ENCODE results near the gene SAG. TPM values are rescaled to one million over a fixed set of nuclear protein-coding genes. Genes with fewer than 3 reads are reported as not detected.

Gene SAG
- polyA plus RNA-seq, 1 donor from 2014 or later: not detected

DNA sequence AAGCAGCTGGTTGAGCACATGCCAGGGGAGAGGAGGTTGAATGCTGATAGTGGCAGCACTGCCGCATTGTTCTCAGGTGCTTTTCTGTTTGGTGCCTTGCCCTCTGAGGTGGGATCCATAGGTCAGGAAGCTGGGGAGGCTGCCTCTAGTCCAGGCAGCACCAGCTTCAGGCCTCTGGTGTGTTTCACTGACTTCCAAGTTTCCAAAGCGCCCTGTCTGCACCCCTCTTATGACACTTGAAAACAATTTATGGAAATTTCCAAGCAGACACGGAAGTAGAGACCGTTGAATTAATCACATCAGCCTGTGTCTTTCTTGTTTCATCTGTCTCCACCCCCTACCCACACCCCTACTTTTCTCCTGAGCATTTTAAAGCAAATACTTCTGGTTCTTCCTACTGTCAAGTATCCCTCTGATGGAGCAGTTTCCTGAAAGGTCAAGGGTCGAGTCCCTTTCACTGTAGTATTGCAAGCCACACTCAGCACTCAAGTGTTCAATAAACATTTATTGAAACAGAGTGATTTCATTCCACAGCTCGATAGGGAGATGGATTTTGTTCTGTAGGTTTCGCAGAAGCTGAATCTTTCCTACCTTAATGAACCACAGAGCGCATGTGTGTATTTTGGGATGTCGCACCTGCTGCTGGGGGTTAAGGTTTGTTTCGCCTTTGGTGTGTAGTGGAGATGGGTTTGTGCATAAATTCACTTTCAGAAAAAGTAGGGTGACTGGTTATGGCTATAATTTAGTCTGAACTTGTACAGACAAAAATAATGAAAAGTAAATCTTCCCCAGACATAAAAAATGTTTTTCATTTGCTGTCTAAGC, 68.1 kb downstream of the SAG start:
- Mint-ChIP-seq H3K4me1 (peaks cover 29 to 49% (median 47%) of the 10 kb centered on the region in 3 donors), H3K27ac (peak overlapping the region; percentile 46 to 89 (median 70)), H3K27me3 (peaks cover 1% of the 10 kb centered on the region), H3K4me3 (peak overlapping the region in 1 of 4 donors; percentile 54), H3K36me3 (peaks cover 7% of the 10 kb centered on the region), H3K9me3 (no peaks in the 10 kb centered on the region)

- H3K27me3 Mint-ChIP-seq: peaks cover 1% of the 10 kb centered on the region
- peaks cover 7% of the 10 kb centered on the region for H3K36me3 Mint-ChIP-seq
- no peaks in the 10 kb centered on the region for H3K9me3 Mint-ChIP-seq
- peaks cover 51 to 62% (median 60%) of the 10 kb centered on the region in 3 donors for H3K4me1 Mint-ChIP-seq
- peak overlapping the region in 3 of 4 donors; percentile 68 to 83 (median 78) for H3K4me3 Mint-ChIP-seq
- peak overlapping the region; percentile 61 to 96 (median 79) for H3K27ac Mint-ChIP-seq
Observed at GRCh38 chr2:233379034-233379433, 71.4 kb downstream of the SAG start.

- Mint-ChIP-seq H3K27ac (peak overlapping the region; percentile 61 to 96 (median 79)), H3K27me3 (peaks cover 1% of the 10 kb centered on the region), H3K36me3 (peaks cover 8% of the 10 kb centered on the region), H3K4me3 (peak overlapping the region in 2 of 4 donors; percentile 68 to 78), H3K9me3 (no peaks in the 10 kb centered on the region), H3K4me1 (peaks cover 55 to 66% (median 64%) of the 10 kb centered on the region in 3 donors)
Observed at GRCh38 chr2:233379441-233379840, 71.8 kb downstream of the SAG start.

GRCh38 chr2:233380132-233380895, 72.7 kb downstream of the SAG start:
- peaks cover 1% of the 10 kb centered on the region for H3K27me3 Mint-ChIP-seq
- no peaks in the 10 kb centered on the region for H3K9me3 Mint-ChIP-seq
- H3K4me1 Mint-ChIP-seq: peaks cover 61 to 72% (median 67%) of the 10 kb centered on the region in 3 donors
- H3K4me3 Mint-ChIP-seq: peak overlapping the region; percentile 39 to 89 (median 66)
- H3K36me3 Mint-ChIP-seq: peaks cover 8% of the 10 kb centered on the region
- H3K27ac Mint-ChIP-seq: peak overlapping the region; percentile 64 to 96 (median 79)

DNA sequence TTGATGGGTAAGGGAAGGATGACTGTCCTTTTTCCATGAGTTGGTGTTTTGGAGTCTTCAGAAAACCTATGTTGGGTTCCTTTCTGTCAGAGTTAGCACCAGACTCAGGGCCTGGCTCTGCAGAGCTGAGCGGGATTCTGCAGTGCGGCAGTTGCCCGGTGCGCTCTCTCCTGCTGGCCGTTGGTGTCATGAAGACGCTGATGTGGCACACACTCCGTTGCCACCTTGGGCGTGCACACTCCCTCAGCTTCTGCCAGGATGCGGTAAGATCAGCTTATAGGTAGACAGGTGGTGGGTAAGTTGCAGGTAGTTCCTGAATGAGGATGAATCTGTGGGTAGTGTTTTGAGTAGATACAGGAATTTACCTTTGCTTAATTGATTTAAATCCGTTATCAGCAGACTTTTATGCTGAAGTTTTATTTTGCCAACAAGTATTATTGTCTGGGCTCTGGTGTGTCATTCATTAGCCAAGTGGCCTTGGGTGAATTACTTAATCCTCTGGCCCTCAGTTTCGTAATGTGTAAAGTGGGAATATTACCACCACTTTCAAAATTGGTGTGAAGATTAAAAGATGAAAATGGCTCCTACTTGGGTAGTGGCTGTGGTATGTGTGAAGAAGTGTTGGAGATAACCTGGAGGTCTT, 73.5 kb downstream of the SAG start:
- H3K9me3 Mint-ChIP-seq: no peaks in the 10 kb centered on the region
- peak overlapping the region; percentile 9 to 97 (median 79) for H3K27ac Mint-ChIP-seq
- H3K27me3 Mint-ChIP-seq: peaks cover 1% of the 10 kb centered on the region
- H3K4me1 Mint-ChIP-seq: peaks cover 67 to 73% (median 68%) of the 10 kb centered on the region in 3 donors
- H3K36me3 Mint-ChIP-seq: peaks cover 8% of the 10 kb centered on the region
- H3K4me3 Mint-ChIP-seq: peak overlapping the region in 3 of 4 donors; percentile 39 to 89 (median 88)

DNA sequence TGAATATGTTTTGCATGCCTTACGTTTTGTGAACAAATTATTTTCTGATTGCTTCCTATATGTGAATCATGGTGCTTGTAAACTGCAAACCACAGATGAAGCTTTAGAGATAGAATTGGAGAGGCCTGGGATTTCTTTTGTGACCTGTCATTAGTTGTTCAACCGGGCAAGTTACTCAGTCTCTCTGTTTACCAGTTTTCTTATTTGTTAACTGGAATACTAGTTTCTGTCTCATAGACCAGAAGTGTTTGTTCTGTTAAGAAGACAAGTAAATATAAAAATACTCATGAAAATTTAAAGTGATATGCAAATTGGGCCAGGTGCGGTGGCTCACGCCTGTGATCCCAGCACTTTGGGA, 74.0 kb downstream of the SAG start:
- Mint-ChIP-seq H3K27ac (peak overlapping the region in 2 of 3 donors; percentile 79 to 97), H3K4me1 (peaks cover 70 to 75% (median 73%) of the 10 kb centered on the region in 3 donors), H3K4me3 (peak overlapping the region in 3 of 4 donors; percentile 39 to 89 (median 88)), H3K27me3 (peaks cover 1% of the 10 kb centered on the region), H3K36me3 (peaks cover 8% of the 10 kb centered on the region), H3K9me3 (no peaks in the 10 kb centered on the region)

- peaks cover 5% of the 10 kb centered on the region for H3K36me3 Mint-ChIP-seq
- H3K4me3 Mint-ChIP-seq: peak overlapping the region in 3 of 4 donors; percentile 30 to 89 (median 86)
- H3K27me3 Mint-ChIP-seq: peaks cover 1% of the 10 kb centered on the region
- H3K4me1 Mint-ChIP-seq: peaks cover 68 to 74% (median 73%) of the 10 kb centered on the region in 3 donors
- H3K9me3 Mint-ChIP-seq: no peaks in the 10 kb centered on the region
- peak overlapping the region in 2 of 3 donors; percentile 59 to 67 for H3K27ac Mint-ChIP-seq
Observed at GRCh38 chr2:233384015-233384414, 76.4 kb downstream of the SAG start.

GRCh38 chr2:233384811-233385488, 77.3 kb downstream of the SAG start:
- Mint-ChIP-seq H3K27ac (peak overlapping the region in 2 of 3 donors; percentile 81 to 94), H3K9me3 (no peaks in the 10 kb centered on the region)

DNA sequence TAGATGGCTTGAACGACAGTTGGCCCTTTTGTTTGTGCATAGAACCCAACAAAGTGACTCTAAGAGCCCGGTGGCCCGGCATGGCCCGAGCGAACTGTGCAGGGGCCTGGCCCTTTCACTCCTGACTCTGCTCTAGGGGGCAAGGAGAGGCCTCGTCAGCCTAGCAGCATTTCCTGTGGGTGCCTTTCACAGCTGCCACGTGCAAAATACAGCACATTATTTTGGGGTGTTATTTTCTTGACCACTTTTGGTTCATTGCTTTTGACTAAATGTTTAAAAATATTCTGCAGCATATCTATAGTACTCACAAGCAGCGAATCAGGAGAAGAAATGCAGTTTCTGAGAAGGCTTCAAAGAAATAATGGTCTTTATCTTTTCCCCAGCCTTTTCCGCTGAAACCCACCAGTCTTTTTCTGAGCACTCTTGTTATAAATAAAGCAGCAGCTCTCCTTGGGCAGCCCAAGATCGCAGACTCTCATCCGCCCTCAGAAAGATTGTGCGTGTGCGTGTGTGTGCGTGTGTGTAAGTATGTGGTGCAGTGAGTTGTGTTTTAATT, 78.0 kb downstream of the SAG start:
- Mint-ChIP-seq H3K27ac (peak overlapping the region; percentile 71 to 94 (median 81)), H3K4me1 (peaks cover 52 to 64% (median 61%) of the 10 kb centered on the region in 3 donors)

More at GRCh38 chr2:233384811-233385488, 77.3 kb downstream of the SAG start:
- peak overlapping the region; percentile 8 to 90 (median 70) for H3K4me3 Mint-ChIP-seq
- H3K27me3 Mint-ChIP-seq: no peaks in the 10 kb centered on the region
- peaks cover 59 to 70% (median 64%) of the 10 kb centered on the region in 3 donors for H3K4me1 Mint-ChIP-seq
- H3K36me3 Mint-ChIP-seq: peaks cover 7% of the 10 kb centered on the region

DNA sequence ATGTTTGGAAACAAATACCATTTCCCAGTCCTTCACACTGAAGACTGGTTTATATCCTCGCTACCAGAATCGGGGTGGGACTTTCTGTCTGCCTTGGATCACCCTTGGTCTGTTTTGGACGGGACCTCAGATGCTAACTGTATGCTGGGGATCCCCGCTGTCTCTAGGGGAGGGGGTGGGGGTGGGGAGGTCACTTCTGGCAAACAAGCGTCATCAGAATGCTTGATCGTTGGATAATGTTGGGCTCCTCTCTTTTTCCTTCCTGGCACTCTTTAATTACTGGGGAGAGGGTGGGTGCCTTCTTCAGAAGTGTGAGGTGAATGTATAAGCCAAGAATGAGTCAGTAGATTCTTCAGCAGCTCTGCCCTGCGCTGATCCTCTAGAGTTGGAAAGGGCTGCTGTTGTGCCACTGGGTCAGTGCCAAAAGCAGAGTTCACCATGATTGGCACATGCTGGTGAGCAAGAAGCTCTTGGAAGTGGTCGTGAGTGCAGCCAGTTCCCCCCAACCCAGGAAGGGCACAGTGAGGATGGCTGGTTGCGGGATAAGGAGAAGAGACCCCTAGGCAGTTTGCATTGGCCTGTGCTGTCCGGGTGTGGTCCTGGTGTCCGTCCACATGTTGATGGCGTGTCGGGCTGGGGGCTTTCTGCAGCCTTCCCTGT, 78.9 kb downstream of the SAG start:
- Mint-ChIP-seq H3K36me3 (peaks cover 4% of the 10 kb centered on the region), H3K4me3 (peak overlapping the region; percentile 50 to 90 (median 78)), H3K9me3 (no peaks in the 10 kb centered on the region), H3K27ac (peak overlapping the region; percentile 71 to 94 (median 81)), H3K27me3 (no peaks in the 10 kb centered on the region), H3K4me1 (peaks cover 47 to 54% (median 52%) of the 10 kb centered on the region in 3 donors)

More for the DNA sequence above, 78.0 kb downstream of the SAG start:
- Mint-ChIP-seq H3K36me3 (peaks cover 7% of the 10 kb centered on the region), H3K4me3 (peak overlapping the region; percentile 50 to 90 (median 78)), H3K9me3 (no peaks in the 10 kb centered on the region), H3K27me3 (no peaks in the 10 kb centered on the region)

DNA sequence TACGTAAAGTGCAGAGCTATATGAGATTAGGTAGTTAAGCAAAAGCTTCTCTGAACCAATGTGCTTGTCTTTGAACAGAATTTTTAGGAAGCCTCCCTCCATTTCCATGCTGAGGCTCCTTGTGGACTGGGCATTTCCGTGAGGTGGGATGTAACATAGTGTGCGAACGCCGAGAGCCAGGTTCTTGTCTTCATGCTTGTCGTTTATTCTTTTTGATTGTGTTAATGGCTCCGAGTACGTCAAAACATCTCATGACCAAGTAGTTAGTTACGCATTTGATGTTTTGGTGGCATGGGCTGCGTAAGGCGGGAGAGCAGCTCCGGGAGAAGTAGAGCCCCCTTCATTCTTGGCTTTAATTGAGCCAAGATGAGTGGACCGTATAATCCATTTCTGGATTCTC, 79.6 kb downstream of the SAG start:
- Mint-ChIP-seq H3K4me3 (no peak overlapping the region), H3K4me1 (peaks cover 45 to 47% (median 47%) of the 10 kb centered on the region in 3 donors), H3K27me3 (no peaks in the 10 kb centered on the region), H3K9me3 (no peaks in the 10 kb centered on the region), H3K27ac (peak overlapping the region; percentile 29 to 77 (median 69)), H3K36me3 (peaks cover 4% of the 10 kb centered on the region)

DNA sequence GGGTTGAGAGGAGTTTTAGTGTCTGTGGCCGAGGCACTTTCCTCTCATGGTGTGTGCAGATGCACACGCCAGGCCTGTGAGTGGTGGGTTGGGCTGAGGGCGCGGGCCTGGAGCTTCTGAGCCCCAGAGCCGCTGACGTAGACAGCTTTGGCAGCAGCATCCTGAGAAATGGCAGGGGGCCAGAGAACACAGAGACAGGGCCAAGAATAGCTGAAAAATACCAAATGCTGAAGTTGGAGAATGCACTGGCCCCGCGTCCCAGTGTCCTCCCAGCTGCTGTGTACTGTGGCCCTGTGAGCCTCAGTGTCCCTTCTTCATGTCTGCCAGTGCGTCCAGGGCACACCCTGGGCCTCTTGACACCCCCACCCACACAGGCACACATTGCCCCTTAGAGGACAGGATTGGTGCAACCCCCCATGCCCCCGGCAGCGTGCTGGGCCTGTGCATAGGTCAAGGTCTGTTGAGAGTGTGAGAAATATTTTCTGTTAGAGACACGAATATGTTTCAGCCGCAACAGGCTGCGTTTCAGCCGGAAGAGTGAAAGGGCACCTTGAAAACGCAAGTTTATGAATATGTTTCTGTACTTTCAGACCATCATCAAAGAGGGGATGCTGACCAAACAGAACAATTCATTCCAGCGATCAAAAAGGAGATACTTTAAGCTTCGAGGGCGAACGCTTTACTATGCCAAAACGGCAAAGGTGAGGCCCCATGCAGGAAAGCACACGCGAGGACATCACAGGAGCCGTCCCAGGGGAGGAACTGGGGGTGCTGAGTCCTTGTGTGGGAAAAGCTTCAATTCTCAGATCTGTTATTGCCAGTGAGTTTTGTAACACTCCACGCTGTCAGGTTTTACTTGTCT, 80.3 kb downstream of the SAG start:
- Mint-ChIP-seq H3K4me1 (peaks cover 38 to 43% (median 40%) of the 10 kb centered on the region in 3 donors), H3K27me3 (no peaks in the 10 kb centered on the region), H3K36me3 (peaks cover 4% of the 10 kb centered on the region), H3K9me3 (no peaks in the 10 kb centered on the region), H3K27ac (peak overlapping the region in 2 of 3 donors; percentile 69 to 77), H3K4me3 (peak overlapping the region in 1 of 4 donors; percentile 63)
